Loucy (cell line): ENCODE data around the gene ST3GAL3.

ENCODE experiments used
- CTCF ChIP-seq: fragments of 200-600 bp; sonication (generic); conservative IDR thresholded peaks from 2 replicates; pipeline ENCODE4 v1.5.1; 2014; ENCODE audit warnings: mild to moderate bottlenecking, antibody characterized with exemption, low read length
- EZH2phosphoT487 ChIP-seq: fragments of 200-600 bp; IDR thresholded peaks from 2 replicates; pipeline ENCODE4 v1.6.1; 2018; ENCODE audit warnings: antibody characterized with exemption, mild to moderate bottlenecking, moderate library complexity, borderline replicate concordance

GRCh38 chr1:43707190-43708001 lies at the start of gene ST3GAL3:
- TF ChIP-seq CTCF, result no peak
- no peak for TF ChIP-seq EZH2phosphoT487
